Lower leg skin (tissue), 4 donors: ENCODE data around the gene GLRA1. TPM values are rescaled to one million over a fixed set of nuclear protein-coding genes. Genes with fewer than 3 reads are reported as not detected.

Experiments
- DNase-seq, 2 donors: peaks; one replicate each; pipeline ENCODE4 v3.0.0-alpha.2; 2019; ENCODE audit warnings: low spot score in 2 of 2
- H3K4me3 ChIP-seq: fragments of 200-600 bp; sonication (generic); 2 replicates; pipeline ENCODE4 v1.5.1; 2017; ENCODE audit warnings: mild to moderate bottlenecking, low read depth; ENCODE audit not compliant: poor library complexity, severe bottlenecking
- CTCF ChIP-seq, 3 donors: fragments of 450-650 bp; IDR thresholded peaks; one replicate each; pipeline ENCODE4 v1.5.1; 2016; ENCODE audit warnings: antibody characterized with exemption in 3 of 3, mild to moderate bottlenecking in 3 of 3, moderate library complexity in 2 of 3
- POLR2A ChIP-seq, 2 donors: fragments of 450-650 bp; IDR thresholded peaks; one replicate each; pipeline ENCODE4 v1.6.1; 2016 to 2017; ENCODE audit warnings: antibody characterized with exemption in 2 of 2, mild to moderate bottlenecking in 1 of 2, moderate library complexity in 1 of 2
- WGBS, 2 donors: methylation state at CpG; one replicate each; pipeline ENCODE4 v1.1.5; 2018; 5-methylcytosine and 5-hydroxymethylcytosine counted together
- intact Hi-C: fragments of 100-400 bp; cut with DNase I; formaldehyde crosslinking; loops from one replicate; pipeline ENCODE4 v1.15.0; 2023; ENCODE audit warnings: low total_unique reads
- total RNA-seq, 4 donors: library from RNA; depleted of rRNA; stranded (reverse); fragments of >200 nt; gene quantifications; one replicate each; pipeline ENCODE4 v1.1.0, GENCODE V29; 2016

Gene GLRA1
- total RNA-seq, 4 donors from 2014 or later = not detected

GRCh38 chr5:151811593-151812321, 112.9 kb downstream of the GLRA1 start:
- DNase-seq = peak in 1 of 2 donors; percentile 28
- intact Hi-C loops = loop anchor here (5.0 kb wide), 1 partner anchor 1956 kb away; no protein-coding TSS in a partner anchor
- WGBS, 2 donors = 46 to 53% methylated on average over 5 of the region's 5 CpGs
- H3K4me3 ChIP-seq = no peak overlapping the region
- TF ChIP-seq CTCF (IDR thresholded peaks at IDR 0.05) (no peak), POLR2A (IDR thresholded peaks at IDR 0.05) (no peak)

- TF ChIP-seq CTCF (IDR thresholded peaks at IDR 0.05) (no peak), POLR2A (IDR thresholded peaks at IDR 0.05) (no peak)
- no peak overlapping the region for H3K4me3 ChIP-seq
- WGBS, 2 donors = 100% methylated on average over 1 of the region's 1 CpG
- intact Hi-C loops = loop anchor here (5.0 kb wide), 1 partner anchor 1956 kb away; no protein-coding TSS in a partner anchor
- DNase-seq = no peak
These were observed 113.8 kb downstream of the GLRA1 start for GRCh38 chr5:151810897-151811296.

DNA sequence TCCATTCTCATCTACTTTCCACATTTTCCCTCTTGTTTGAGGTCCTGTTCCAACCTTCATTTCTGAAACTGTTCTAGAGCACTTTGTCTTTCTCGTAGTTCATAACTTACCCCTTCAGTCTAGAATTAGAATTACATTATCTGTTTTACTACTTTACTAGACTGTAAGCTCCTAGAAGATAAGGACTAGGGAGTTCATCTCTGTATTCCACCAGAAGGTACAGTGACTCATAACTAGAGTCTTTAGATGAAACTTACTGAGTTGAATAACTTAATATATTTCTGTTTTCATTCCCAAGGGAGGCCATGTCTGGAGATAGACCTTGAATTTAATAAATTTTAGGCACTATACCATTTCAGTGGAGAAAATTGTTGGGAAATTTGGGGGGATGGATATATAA, 114.2 kb downstream of the GLRA1 start:
- intact Hi-C loops = loop anchor here (5.0 kb wide), 1 partner anchor 1957 kb away; no protein-coding TSS in a partner anchor
- 45 to 51% methylated on average over 1 of the region's 1 CpG for WGBS, 2 donors
- no peak for TF ChIP-seq CTCF (IDR thresholded peaks at IDR 0.05)
- no peak for DNase-seq
- H3K4me3 ChIP-seq = no peak overlapping the region

DNA sequence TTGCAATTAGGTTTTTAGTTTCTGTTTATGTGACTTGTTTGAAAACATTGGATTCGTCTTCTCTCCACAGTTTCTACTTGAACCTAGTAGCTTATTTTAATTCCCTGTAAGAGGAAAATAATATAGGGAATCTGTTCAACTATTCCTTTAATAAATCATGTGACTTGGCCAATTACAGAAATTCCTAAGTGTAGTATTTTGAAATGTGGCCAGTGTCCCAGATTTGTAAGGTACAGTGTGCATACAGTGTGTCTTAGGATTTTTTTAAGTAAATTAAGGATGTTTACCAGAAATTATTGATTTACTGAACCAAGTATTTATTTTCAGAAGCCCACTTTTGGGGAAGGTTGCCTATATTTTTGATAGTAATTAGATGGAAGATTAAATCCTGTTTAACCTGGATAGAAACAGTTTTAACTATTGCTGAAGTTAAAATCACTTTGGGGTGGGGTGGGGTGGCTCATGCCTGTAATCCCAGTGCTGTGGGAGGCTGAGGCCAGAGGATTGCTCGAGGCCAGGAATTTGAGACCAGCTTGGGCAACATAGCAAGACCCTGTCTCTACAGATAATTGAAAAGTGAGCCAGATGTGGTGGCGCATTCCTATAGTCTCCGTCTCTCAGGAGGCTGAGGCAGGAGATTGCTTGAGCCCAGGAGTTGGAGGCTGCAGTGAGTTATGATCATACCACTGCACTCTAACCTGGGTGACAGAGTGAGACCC, 116.0 kb downstream of the GLRA1 start:
- no peak for TF ChIP-seq POLR2A (IDR thresholded peaks at IDR 0.05)
- TF ChIP-seq CTCF (IDR thresholded peaks at IDR 0.05) = no peak
- no peak for DNase-seq
- no peak overlapping the region for H3K4me3 ChIP-seq
- WGBS, 2 donors = 80 to 84% methylated on average over 4 of the region's 4 CpGs
- intact Hi-C loops = no loop called here

DNA sequence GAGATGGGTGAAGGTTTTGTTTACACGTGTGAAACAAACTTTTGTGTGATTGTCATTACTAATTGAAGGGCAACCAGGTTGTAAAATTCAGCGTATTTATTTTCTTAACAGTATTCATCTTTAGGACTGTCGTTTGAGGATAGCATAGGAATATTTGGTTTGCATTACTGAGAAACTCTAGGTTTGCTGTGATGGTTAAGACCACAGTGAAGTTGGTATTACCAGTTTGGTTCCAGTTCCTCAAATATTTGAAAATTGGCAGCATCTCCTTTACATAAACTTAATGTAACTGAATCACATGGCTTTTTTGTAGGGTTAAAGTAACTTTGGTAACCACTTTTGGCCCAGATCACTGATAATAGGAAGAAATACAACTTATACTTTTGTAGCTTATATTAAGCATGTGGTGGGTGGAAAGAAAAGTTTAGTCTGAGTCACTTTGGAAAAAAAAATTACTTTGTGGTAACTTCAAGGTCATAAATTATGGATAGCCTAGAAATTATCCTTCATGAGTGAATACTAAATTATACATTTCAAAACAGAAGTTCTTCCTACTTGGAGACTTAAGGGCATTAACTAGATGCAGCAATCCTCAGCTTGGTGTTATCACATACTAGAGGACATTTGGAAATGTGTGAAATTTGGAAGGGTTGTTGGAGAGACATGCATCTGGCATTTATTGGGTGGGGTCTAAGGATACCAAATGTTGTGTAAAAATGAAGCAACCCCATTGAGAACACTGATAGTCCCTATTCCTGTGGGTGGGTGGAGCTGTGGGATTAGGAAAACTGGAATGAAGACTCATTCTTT, 119.0 kb downstream of the GLRA1 start:
- DNase-seq = peak in 1 of 2 donors; percentile 58
- intact Hi-C loops = no loop called here
- no peak overlapping the region for H3K4me3 ChIP-seq
- TF ChIP-seq POLR2A (IDR thresholded peaks at IDR 0.05) = no peak
- no peak for TF ChIP-seq CTCF (IDR thresholded peaks at IDR 0.05)
- 87 to 92% methylated on average over 3 of the region's 3 CpGs for WGBS, 2 donors
